Calu3 (cell line): ENCODE results near the gene RFXANK. TPM values are rescaled to one million over a fixed set of nuclear protein-coding genes. Genes with fewer than 3 reads are reported as not detected.

Experiments
- BruUV-seq: library from RNA; stranded (reverse); fragments of 400-500 nt; replicated peaks from 2 replicates; lab custom pipeline; 2021; lab: Mats Ljungman, UMichigan
- CTCF ChIA-PET: fragments of 300-600 bp; sonication (Branson Sonifier 250); formaldehyde crosslinking; loops from one replicate; lab custom pipeline; 2022; ENCODE audit warnings: antibody characterized with exemption; lab: Charles Lee
- DNase-seq: peaks from one replicate; pipeline ENCODE4 v3.0.0; 2022
- H3K27ac Mint-ChIP-seq: one replicate; pipeline ENCODE4 v1.8.0; 2022; ENCODE audit warnings: mixed read lengths; ENCODE audit not compliant: unreplicated experiment
- H3K27me3 Mint-ChIP-seq: one replicate; pipeline ENCODE4 v1.8.0; 2022; ENCODE audit warnings: mixed read lengths; ENCODE audit not compliant: unreplicated experiment
- H3K36me3 Mint-ChIP-seq: one replicate; pipeline ENCODE4 v1.8.0; 2022; ENCODE audit warnings: mild to moderate bottlenecking, moderate library complexity, mixed read lengths; ENCODE audit not compliant: insufficient read depth, unreplicated experiment
- H3K4me1 Mint-ChIP-seq: one replicate; pipeline ENCODE4 v1.8.0; 2022; ENCODE audit warnings: mild to moderate bottlenecking, low read depth, mixed read lengths; ENCODE audit not compliant: unreplicated experiment
- H3K4me3 Mint-ChIP-seq: one replicate; pipeline ENCODE4 v1.8.0; 2022; ENCODE audit warnings: mild to moderate bottlenecking, low read depth, moderate library complexity, mixed read lengths; ENCODE audit not compliant: unreplicated experiment
- H3K9me3 Mint-ChIP-seq: one replicate; pipeline ENCODE4 v1.8.0; 2022; ENCODE audit warnings: low read depth, mixed read lengths; ENCODE audit not compliant: unreplicated experiment
- intact Hi-C: fragments of 100-400 bp; cut with micrococcal nuclease; formaldehyde crosslinking; loops from one replicate; pipeline ENCODE4 v1.10.0; 2022; ENCODE audit not compliant: unreplicated experiment
- total RNA-seq: library from RNA; stranded (reverse); gene quantifications from 2 replicates; pipeline ENCODE4 v1.2.3, GENCODE V29; 2022
- TF ChIP-seq, protein P1 (sequence below): fragments of 200-600 bp; IDR thresholded peaks from one replicate; pipeline ENCODE4 v1.8.0; 2022; ENCODE audit warnings: antibody characterized with exemption; ENCODE audit not compliant: unreplicated experiment

Gene RFXANK
- total RNA-seq, 1 experiment from 2014 or later, result 63.2 TPM

GRCh38 chr19:19238126-19238894 lies 46.3 kb downstream of the RFXANK start:
- TF ChIP-seq, protein P1, sequence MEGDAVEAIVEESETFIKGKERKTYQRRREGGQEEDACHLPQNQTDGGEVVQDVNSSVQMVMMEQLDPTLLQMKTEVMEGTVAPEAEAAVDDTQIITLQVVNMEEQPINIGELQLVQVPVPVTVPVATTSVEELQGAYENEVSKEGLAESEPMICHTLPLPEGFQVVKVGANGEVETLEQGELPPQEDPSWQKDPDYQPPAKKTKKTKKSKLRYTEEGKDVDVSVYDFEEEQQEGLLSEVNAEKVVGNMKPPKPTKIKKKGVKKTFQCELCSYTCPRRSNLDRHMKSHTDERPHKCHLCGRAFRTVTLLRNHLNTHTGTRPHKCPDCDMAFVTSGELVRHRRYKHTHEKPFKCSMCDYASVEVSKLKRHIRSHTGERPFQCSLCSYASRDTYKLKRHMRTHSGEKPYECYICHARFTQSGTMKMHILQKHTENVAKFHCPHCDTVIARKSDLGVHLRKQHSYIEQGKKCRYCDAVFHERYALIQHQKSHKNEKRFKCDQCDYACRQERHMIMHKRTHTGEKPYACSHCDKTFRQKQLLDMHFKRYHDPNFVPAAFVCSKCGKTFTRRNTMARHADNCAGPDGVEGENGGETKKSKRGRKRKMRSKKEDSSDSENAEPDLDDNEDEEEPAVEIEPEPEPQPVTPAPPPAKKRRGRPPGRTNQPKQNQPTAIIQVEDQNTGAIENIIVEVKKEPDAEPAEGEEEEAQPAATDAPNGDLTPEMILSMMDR, result no peak
- Mint-ChIP-seq H3K4me1 (no peaks in the 10 kb centered on the region), H3K36me3 (no peaks in the 10 kb centered on the region), H3K9me3 (no peaks in the 10 kb centered on the region), H3K27ac (no peak overlapping the region), H3K27me3 (peaks cover 40% of the 10 kb centered on the region), H3K4me3 (no peak overlapping the region)
- CTCF ChIA-PET, result no interaction called here
- no TSS peak for BruUV-seq
- DNase-seq, result no peak
- intact Hi-C loops, result no loop called here

DNA sequence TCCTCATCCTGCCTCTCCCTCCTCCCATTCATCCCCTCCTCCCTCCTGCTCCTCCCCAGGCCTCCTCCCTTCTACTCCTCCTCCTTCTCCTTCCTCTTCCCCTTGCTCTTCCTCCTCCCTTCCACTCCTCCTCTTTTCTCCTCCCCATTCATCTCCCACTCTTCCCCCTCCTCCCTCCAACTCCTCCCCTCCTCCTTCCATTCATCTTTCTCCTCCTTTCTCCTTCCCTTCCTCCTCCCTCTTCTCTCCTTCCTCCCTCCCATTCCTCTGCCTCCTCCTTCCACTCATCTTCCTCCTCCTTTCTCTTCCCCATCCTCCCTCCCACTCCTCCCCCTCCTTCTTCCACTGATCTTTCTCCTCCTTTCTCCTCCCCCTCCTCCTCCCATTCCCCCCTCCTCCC lies 47.6 kb downstream of the RFXANK start:
- Mint-ChIP-seq H3K9me3 (no peaks in the 10 kb centered on the region), H3K4me3 (no peak overlapping the region), H3K4me1 (no peaks in the 10 kb centered on the region), H3K27ac (no peak overlapping the region), H3K27me3 (peaks cover 47% of the 10 kb centered on the region), H3K36me3 (no peaks in the 10 kb centered on the region)
- no peak for DNase-seq
- intact Hi-C loops, result no loop called here
- CTCF ChIA-PET, result no interaction called here
- TF ChIP-seq, protein P1, result no peak
- BruUV-seq, result no TSS peak

- Mint-ChIP-seq H3K36me3 (no peaks in the 10 kb centered on the region), H3K9me3 (no peaks in the 10 kb centered on the region), H3K27ac (no peak overlapping the region), H3K4me1 (no peaks in the 10 kb centered on the region), H3K27me3 (peaks cover 48% of the 10 kb centered on the region), H3K4me3 (no peak overlapping the region)
- TF ChIP-seq, protein P1, result no peak
- no TSS peak for BruUV-seq
- CTCF ChIA-PET, result no interaction called here
- DNase-seq, result no peak
- intact Hi-C loops, result no loop called here
Observed at GRCh38 chr19:19240476-19240875, 48.4 kb downstream of the RFXANK start.

DNA sequence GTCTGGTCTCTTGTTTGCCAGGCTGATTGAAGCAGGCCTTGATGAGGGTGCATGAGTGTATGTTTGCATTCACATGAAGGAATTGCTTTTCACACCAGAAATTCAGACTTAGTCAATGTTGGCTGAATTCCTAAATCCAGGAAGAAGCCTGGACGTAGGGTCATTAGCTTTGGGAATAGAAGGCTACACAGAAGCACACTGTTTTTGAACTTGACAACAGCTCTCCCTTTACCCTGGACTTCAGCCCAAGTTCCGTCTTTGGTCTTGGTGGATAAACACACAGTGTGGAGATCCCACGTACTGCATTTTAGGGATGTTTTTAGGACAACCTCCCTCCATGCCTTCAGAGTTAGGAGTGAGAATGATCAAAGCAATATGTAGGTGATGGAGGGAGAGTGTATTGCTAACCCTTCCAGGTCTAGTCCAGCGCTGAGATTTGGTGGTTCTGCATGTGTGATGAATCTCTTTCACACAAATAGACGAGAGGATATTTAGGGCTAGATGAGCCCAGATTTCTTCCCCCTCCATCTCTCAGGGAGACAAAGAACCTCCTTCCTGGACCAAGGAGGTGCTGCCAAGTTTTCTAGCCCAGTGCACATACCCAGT lies 58.2 kb downstream of the RFXANK start:
- Mint-ChIP-seq H3K27me3 (peaks cover 60% of the 10 kb centered on the region), H3K36me3 (no peaks in the 10 kb centered on the region), H3K27ac (no peak overlapping the region), H3K4me1 (no peaks in the 10 kb centered on the region), H3K4me3 (no peak overlapping the region), H3K9me3 (no peaks in the 10 kb centered on the region)
- intact Hi-C loops, result no loop called here
- CTCF ChIA-PET, result no interaction called here
- DNase-seq, result no peak
- no TSS peak for BruUV-seq
- TF ChIP-seq, protein P1, result no peak

Other genes starting within 250 kb of the RFXANK start
- gene SUGP2, start 158.7 kb upstream of the RFXANK start, total RNA-seq, result 67.1 and 77.2 TPM in 2 replicates
- 24.0 and 24.6 TPM in 2 replicates for gene ARMC6, start 158.7 kb upstream of the RFXANK start, total RNA-seq
- 5.7 and 7.1 TPM in 2 replicates for gene SLC25A42, start 128.3 kb upstream of the RFXANK start, total RNA-seq
- 24.0 and 28.9 TPM in 2 replicates for gene TMEM161A, start 53.8 kb upstream of the RFXANK start, total RNA-seq
- gene MEF2B, start 22.0 kb upstream of the RFXANK start, total RNA-seq, result 1.7 and 2.3 TPM in 2 replicates
- gene BORCS8, start 106 bp upstream of the RFXANK start, total RNA-seq, result 24.0 and 26.3 TPM in 2 replicates
- gene NR2C2AP, start 11.2 kb downstream of the RFXANK start, total RNA-seq, result 20.6 and 23.2 TPM in 2 replicates
- not detected in 2 replicates for gene NCAN, start 19.7 kb downstream of the RFXANK start, total RNA-seq
- gene TM6SF2, start 81.0 kb downstream of the RFXANK start, total RNA-seq, result not detected in 2 replicates
- 38.9 and 41.3 TPM in 2 replicates for gene SUGP1, start 128.3 kb downstream of the RFXANK start, total RNA-seq
- gene MAU2, start 128.6 kb downstream of the RFXANK start, total RNA-seq, result 39.5 and 41.3 TPM in 2 replicates
- 79.8 and 83.7 TPM in 2 replicates for gene GATAD2A, start 213.4 kb downstream of the RFXANK start, total RNA-seq